HepG2 (cell line): ENCODE results near the gene MDP1.
A peak's percentile ranks its signal among the peaks of the same experiment; 100 is the strongest.

Source experiments
- EP300 ChIP-seq, 3 experiments: sonication (generic) in 1 of 3; formaldehyde crosslinking in 1 of 3; IDR thresholded peaks; 2 replicates each; pipeline versions ENCODE4 v1.5.1 to v1.6.1; 2011 to 2020; ENCODE audit warnings: low read depth in 2 of 3, low read length in 2 of 3, borderline replicate concordance in 1 of 3, improper control_type of control experiment in 1 of 3, mild to moderate bottlenecking in 1 of 3, missing genetic modification reagents in 1 of 3, moderate library complexity in 1 of 3
- ESRRA ChIP-seq: sonication (generic); formaldehyde crosslinking; IDR thresholded peaks from 2 replicates; pipeline ENCODE4 v1.5.1; 2020; ENCODE audit warnings: mild to moderate bottlenecking, low read depth, missing genetic modification reagents
- MAX ChIP-seq: IDR thresholded peaks from 2 replicates; pipeline ENCODE4 v1.6.1; 2012; ENCODE audit warnings: inconsistent platforms
- MED13 ChIP-seq: sonication (generic); formaldehyde crosslinking; IDR thresholded peaks from 2 replicates; pipeline ENCODE4 v1.5.0; 2020; ENCODE audit warnings: missing genetic modification reagents
- NFE2L2 ChIP-seq: fragments of 150-350 bp; IDR thresholded peaks from 2 replicates; pipeline ENCODE4 v1.6.1; 2014; ENCODE audit warnings: low read length
- POLR2A ChIP-seq, 2 experiments: IDR thresholded peaks; 2 replicates each; pipeline ENCODE4 v1.6.1; 2011; ENCODE audit warnings: low read depth in 2 of 2, low read length in 2 of 2, mild to moderate bottlenecking in 1 of 2, moderate library complexity in 1 of 2; ENCODE audit not compliant: insufficient read depth in 1 of 2
- RFX5 ChIP-seq: IDR thresholded peaks from 2 replicates; pipeline ENCODE4 v1.6.1; 2011; ENCODE audit warnings: low read depth, low read length, improper control_type of control experiment
- STAG1 ChIP-seq: sonication (generic); formaldehyde crosslinking; IDR thresholded peaks from 2 replicates; pipeline ENCODE4 v1.4.0; 2020; ENCODE audit warnings: missing genetic modification reagents
- YY1 ChIP-seq: IDR thresholded peaks from 2 replicates; pipeline ENCODE4 v1.6.1; 2011; ENCODE audit warnings: low read length, low read depth, moderate library complexity, mild to moderate bottlenecking; ENCODE audit not compliant: insufficient read depth, insufficient replicate concordance
- ZNF121 ChIP-seq: sonication (generic); formaldehyde crosslinking; IDR thresholded peaks from 2 replicates; pipeline ENCODE4 v1.5.0; 2020; ENCODE audit warnings: mild to moderate bottlenecking, missing genetic modification reagents
- ZNF432 ChIP-seq: sonication (generic); formaldehyde crosslinking; IDR thresholded peaks from 2 replicates; pipeline ENCODE4 v1.5.0; 2020; ENCODE audit warnings: missing genetic modification reagents, mild to moderate bottlenecking, borderline replicate concordance

DNA sequence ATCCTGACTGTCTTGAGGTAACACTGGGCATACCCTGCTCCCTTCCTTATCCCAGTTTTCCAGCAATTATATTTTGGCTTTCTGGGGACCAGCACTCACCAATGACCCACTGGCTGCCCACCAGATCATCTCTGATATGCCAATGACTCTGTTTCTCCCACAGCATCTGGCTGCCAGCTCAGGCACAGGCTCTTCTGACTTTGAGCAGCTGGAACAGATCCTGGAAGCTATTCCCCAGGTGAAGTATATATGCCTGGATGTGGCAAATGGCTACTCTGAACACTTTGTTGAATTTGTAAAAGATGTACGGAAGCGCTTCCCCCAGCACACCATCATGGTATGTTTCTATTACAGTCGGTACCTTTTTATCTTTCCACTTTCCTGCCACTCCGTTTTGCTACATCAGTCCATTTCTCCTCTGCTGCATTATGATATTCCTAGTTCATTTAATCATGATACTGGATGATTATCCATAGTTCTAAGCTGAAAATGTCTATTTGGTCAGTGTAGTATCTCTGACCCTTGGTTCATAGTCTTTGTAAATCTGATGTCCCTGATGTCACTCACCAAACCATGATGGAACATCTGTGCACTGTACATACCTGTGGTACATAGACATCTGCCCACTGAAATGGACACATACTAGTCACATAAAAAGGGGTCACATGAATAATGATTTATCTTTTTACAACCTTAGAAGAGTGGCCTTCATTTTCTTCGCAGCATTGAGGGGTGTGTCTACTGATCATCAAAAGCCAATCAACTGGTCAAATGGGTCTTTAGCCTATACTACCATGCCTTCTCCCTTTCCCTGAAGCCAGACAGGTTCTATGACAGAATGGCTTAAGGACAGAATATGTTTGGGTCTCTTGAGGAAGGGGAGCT is 20.2 kb upstream of the MDP1 start:
- peak in 1 of 2 experiments; percentile 12; a peak in 1 of 4 replicates for TF ChIP-seq POLR2A (IDR thresholded peaks at IDR 0.05; ENCODE audit: insufficient read depth in 1 of 2, low read depth in 2 of 2, low read length in 2 of 2)
- no peak for TF ChIP-seq MED13 (CRISPR knock-in tag)
- TF ChIP-seq YY1, result no peak
- TF ChIP-seq STAG1 (CRISPR knock-in tag), result no peak
- TF ChIP-seq EP300 (IDR thresholded peaks at IDR 0.05; ENCODE audit: low read depth in 2 of 2, low read length in 2 of 2), result no peak
- no peak for TF ChIP-seq EP300 (CRISPR knock-in tag; IDR thresholded peaks at IDR 0.05; ENCODE audit: borderline replicate concordance)
- TF ChIP-seq ZNF121 (CRISPR knock-in tag), result no peak
- TF ChIP-seq RFX5, result no peak
- TF ChIP-seq ZNF432, result no peak
- no peak for TF ChIP-seq NFE2L2
- no peak for TF ChIP-seq MAX
- TF ChIP-seq ESRRA (CRISPR knock-in tag), result no peak
